ENCODE measurements around the gene CAPZA3.

DNA sequence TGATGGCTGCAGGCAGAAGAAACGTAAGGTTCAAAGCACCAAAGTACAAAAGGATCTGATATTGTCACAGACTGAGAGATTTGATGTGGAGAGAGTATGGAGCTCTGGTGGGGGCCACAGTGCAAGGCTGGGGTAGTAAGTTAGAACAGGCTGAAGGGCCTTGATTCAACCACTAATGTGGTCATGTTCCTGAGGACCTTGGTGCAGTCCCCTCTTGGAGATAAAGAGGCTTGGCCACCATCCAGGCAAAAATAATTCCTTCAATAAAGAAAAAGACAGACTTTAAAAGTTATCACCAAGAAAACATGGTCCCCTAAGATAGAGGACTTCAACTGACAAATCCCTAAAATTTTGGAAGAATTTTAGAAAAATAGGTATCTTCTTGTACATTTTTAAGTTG, 17.4 kb downstream of the CAPZA3 start:
- TF ChIP-seq POLR2A (IDR thresholded peaks at IDR 0.05; ENCODE audit: low read length) (no peak), GATA1 (IDR thresholded peaks at IDR 0.05; ENCODE audit: low read depth, low read length) (no peak)
